HG03135 (cell line): Measurements from ENCODE around the gene TEX36.
"Not testable (repeated sequence)": the region's sequence is repeated elsewhere in the genome, so short reads cannot be mapped to it uniquely, and the experiment has no call there.

Experiments used
- ATAC-seq: cut with Tn5 transposase; IDR thresholded peaks from one replicate; pipeline ENCODE4 v1.9.1; 2021; ENCODE audit warnings: mild to moderate bottlenecking, moderate library complexity; ENCODE audit not compliant: unreplicated experiment

The TEX36 gene

DNA sequence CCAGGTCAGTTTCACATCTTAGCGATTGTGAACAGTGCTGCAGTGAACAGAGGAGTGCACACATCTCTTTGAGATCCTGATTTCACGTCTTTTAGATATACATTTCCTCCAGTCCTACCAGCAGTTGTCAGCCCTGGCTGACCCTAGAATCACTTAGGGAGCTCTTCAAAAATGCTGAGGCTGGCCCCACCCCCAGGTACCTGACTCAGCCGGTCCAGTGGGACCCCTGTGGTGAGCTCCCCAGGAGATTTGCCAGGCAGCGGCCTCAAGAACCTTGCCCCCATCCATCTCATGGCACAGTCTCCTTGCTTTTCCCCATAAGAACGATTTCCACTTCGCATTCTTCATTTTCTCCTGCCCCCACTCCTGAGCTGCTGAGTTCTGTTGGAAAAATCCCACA is 45.5 kb downstream of the TEX36 start:
- ATAC-seq: no peak

GRCh38 chr10:125634606-125635005 is 48.4 kb downstream of the TEX36 start:
- no peak for ATAC-seq

DNA sequence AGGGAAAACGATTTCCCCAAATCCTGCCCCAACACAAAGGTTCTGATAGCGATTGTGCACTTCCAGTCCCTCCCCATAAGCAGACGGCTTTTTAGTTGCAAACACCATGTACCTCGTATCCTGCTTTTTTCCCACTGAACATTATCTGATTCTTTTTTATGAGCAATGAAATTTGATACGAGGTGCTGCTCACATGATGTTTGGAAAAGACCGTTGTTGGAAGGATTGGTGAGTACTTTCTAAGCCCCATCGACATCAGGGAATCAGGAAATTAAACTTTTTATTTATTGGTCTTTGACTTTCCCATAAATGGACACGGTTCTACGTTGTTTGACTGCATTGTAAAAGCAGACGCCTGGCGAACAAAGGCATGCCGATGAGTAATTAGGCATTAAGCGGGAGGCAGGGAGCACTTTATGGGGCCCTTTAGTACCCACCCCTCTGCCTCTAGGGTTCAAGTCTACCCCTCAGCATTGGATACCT is 49.4 kb downstream of the TEX36 start:
- no peak for ATAC-seq

DNA sequence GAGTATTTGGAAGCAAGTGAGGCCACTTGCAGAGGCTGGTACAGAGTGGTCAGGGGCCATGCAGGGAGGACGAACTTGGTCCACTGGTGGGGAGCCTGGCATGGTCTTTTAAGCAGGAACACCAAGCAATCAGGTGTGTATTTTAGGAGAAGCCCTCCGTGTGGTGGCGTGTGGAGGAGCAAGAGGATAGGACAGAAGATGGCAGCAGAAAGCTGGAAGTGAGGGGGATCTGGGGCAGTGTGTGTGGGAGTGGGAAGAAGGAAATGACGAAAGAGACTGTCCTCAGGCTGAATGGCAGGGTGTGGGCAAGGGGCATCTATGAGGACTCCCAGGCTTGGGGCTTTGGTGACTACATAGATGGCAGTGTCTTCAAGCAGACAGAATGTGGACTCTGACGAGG is 51.2 kb downstream of the TEX36 start:
- ATAC-seq: no peak

GRCh38 chr10:125629758-125630376 is 53.1 kb downstream of the TEX36 start:
- no peak for ATAC-seq

DNA sequence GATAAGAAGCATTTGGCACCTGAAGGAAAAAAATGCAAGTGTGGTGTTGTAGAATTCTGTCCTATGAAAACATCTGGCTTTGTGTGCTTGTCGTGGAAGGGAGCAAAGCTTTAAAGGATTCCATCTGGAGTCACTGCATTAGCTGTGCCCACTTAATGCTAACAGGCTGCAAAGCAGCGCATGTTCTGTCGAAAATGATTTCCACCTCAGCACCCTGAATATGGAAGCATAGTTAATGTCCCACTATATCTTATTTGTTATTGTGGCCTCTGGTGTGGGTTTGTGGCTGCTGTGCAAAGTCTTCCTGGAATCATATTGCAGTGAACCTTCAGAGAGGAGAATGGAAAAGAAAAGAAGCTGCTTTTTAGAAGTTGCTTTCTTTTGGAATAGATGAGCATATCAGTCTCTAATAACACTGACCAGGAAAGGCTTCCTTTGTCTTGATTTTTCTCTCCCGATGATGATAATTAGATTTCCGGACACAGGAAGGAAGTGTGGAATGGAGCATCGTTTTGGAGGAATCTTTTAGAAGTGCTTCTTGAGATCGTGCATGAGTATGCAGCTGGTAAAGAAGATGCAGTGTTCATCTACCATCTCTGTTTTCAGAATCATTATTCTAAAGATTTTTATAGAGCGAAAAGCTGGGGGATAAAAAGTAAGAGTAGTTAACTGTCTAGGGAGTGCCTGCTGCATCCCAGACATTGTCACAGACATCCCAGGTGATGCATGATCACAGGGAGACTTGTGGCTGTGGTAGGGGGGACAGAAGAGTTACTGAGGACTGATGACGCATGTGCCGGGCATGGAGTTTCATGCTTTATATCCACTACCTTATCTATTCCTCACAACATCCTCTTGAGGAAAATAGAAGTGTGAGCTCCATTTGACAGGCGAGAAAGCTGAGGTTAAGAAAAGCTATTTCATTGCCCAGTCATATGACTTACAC is 54.6 kb downstream of the TEX36 start:
- no peak for ATAC-seq

DNA sequence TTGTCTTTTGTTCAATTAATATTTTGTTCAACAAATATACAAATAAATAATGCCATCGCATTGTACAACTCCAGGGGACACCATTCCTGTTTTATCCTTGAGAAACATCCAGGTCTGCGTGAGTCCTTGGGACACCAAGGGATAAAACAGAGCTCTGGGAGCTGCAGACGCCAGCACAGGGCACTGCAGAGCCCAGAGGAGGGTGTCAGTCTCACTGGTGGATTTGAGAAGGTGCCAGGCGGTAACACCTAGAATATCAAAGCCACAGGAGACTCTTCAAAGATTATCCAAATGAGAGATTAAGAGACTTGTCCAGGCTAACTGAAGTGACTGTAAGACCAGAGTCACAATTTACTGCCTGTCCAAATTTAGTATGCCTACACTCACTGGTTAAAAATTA is 55.3 kb downstream of the TEX36 start:
- no peak for ATAC-seq

DNA sequence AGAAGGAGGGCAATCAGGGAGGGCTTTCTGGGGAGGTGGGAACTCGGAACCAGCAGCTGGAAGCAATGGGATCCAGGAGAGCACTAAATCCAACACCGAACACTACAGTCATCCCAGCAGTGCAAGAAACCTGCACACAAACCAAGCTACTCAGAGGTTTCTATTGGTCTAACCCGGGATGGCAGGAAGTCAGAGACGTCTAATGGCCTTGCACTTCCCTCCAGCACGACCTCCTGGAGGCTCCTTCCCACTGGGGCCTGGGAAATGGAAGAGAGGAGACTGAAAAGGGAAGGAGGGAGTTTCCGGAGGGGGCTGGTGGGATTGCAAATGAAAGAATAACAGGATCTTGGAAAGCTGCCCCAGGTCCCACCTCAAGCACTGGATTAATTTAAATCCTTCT is 56.3 kb downstream of the TEX36 start:
- no peak for ATAC-seq

- ATAC-seq: no peak
Observed at GRCh38 chr10:125625586-125625985, 57.4 kb downstream of the TEX36 start.

DNA sequence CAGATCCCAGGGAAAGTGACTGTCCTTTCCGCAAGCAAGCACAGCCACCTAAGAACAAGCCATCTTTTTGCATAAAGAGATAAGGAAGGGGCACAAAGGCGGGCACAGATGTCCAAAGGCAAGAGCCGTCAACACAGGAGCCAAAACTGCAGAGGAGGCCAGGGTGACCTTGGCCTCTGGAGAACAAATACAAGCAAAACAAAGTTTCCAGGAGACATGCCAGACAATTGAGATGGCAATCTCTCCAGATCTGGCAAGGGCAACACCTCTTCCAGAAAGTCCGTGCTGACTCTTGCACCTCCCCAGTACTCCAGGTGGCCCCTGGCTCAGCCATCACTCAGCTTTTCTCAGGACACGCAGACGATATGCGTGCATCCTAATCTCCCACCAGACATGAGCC is 58.2 kb downstream of the TEX36 start:
- ATAC-seq: no peak

DNA sequence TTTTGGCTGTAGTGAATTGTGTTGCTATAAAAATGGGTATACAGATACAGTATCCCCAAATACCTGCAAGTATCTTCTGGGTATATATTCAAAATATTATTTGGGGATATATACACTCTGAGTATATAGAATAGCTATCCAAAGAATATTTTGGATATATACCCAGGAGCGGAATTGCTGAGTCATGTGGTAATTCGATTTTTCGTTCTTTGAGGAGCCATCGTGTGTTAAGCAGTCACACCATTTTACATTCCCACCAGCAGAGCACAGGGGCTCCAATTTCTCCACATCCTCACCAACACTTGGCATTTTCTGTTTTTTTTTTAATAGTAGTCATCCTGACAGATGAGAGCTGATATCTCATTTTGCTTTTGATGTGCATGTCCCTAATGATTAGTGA is 61.9 kb downstream of the TEX36 start:
- no peak for ATAC-seq

- ATAC-seq: no peak
Observed at GRCh38 chr10:125620401-125620800, 62.6 kb downstream of the TEX36 start.

- not testable (repeated sequence) for ATAC-seq
Observed at GRCh38 chr10:125613062-125613461, 69.9 kb downstream of the TEX36 start.

GRCh38 chr10:125611756-125612155 is 71.2 kb downstream of the TEX36 start:
- no peak for ATAC-seq

DNA sequence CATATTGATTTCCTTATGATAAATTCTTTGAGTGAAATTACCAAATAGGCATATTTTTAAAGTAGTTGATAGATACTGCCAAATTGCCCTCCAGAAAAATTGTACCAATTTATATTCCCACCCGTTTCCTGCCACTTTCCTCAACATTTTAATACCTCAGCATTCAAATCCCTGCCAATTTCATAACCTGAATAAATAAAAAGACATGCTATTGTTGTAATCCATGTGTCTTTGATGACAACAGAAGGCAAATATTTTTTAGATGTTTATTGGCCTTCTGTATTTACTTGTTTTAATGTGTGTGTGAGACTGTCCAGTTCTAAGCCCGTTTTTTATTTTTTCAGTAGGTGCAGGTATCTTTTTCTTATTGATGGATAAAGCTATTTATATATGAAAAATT is 71.7 kb downstream of the TEX36 start:
- ATAC-seq: no peak

- no peak for ATAC-seq
Observed at GRCh38 chr10:125609859-125610258, 73.1 kb downstream of the TEX36 start.

- no peak for ATAC-seq
Observed at GRCh38 chr10:125608474-125608873, 74.5 kb downstream of the TEX36 start.

DNA sequence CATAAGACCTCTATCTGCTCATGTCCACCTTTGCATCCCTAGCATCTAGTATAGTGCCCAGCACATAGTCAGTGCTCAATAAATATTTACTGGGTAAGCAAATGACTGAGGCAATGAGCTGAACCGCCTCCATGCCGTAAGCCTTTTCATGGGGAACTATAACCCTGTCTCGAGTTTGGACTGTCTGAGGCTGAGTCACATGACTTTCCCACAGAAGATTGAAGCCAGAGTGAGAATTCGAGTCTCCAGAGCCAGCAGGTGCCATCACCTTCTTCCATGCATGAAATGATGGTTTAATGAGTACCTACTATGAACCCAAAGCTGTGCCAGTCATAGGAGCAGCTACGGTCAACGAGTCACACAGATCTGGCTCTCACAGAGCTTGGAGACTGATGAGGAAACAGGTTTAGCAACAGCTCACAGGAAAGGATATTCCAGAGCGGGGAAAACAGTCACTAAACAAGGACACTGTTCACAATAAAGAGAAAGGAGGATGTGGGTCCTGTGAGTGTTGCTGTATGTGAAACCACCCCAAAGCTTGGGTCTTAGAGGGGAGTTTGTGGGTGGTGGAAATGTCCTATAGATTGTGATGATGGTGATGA is 75.2 kb downstream of the TEX36 start:
- no peak for ATAC-seq

GRCh38 chr10:125606414-125607010 is 76.5 kb downstream of the TEX36 start:
- no peak for ATAC-seq
